ENCODE data around the gene FOXP1.

FOXP1 gene

DNA sequence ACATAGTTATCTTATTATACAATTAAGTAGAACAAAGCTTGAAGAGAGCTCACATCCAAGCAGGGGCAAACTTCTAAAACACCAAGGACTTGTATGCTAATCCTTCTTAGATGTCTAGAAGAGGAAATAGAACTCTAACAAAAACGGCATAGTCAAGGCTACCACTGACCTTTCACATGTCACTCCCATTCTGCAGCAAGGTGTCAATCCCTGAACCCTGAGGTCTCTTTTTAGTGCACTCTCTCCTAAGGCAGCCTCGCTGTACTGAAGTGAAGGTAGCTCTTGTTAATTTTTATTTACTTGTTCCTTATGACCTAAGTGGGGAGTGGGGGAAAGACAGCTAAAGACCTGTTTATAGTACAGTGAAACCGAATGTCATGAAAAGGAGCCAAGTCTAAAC, 506.5 kb downstream of the FOXP1 start:
- DNase-seq (ENCODE audit: low spot score): no peak

DNA sequence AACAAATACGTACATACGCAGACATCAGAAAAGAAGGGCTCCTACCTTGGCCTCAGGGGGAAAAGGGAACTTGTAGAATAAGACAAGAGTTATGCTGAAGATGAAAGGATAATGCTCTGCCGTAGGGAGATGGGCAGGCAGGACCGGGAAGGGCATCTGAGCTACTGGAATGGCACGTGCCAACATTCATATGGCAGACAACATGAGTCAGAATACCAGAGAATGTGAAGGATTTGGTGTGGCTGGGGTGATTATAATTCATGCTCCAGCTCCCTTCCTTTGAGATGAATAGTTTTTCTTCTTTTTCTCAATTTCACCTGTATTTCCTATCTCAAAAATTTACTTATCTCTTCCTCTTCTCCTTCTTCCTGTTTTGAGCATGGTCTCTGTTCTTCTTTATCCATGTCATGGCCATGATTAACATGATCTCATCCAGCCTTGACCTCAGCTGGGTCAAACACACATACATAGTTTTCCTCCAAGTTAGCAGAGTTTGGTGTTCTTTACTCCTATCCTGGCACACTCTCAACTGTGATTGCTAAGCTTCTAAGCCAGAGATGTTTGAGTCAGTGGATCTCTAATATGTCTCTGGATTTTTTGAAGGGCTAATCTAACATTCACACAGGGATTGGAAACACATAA, 507.0 kb downstream of the FOXP1 start:
- no peak for DNase-seq (ENCODE audit: low spot score)

DNA sequence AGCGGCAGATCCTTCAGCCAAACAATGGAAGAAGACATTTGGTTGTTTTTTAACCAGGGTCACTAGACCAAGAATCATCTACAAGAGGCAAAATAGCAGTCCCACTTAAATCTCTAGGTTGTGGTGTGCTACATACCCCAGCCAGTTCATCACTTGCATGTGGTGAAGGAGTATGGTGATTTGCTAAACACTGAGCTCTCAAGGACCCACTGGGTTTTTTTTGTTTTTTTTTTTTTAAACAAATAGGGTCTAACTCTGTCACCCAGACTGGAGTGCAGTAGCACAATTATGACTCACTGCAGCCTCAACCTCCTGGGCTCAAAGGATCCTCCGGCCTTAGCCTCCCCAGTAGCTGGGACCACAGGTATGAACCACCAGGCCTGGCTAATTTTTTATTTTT, 508.0 kb downstream of the FOXP1 start:
- DNase-seq (ENCODE audit: low spot score): no peak

DNA sequence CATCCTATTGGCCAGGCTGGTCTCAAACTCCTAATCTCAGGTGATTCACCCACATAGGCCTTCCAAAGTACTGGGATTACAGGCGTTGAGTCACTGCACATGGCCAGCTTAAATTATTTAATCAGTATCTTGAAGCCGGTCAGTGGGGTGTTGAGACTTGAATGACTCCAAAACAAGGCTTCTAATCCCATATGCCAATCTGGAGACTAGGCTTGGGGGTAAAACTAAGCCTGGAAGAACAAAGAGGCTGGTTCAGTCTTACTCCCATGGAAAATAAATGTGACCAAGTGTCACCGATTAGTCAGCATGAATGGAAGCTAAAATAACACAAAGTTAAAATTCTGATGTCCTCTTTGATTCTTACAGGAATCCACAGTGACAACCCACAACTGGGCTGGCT, 509.1 kb downstream of the FOXP1 start:
- DNase-seq (ENCODE audit: low spot score): no peak

DNA sequence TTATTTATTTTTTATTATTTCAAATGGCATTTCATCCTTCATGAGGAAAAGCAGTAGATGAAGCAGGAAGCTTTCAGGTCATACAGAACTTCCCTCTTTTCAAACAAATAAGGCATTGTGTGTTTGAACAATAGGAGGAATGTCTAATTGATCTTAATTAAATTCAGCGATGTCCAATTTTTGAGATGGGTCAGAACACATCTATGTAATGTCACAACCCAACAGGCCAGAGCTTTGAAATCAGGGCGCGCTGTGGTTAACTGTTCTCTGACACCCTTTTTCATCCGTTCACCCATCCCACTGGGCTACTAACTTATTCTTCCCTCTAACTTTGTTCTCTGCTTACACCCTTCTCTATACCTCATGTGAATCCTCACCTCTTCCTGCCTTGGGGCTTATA, 510.5 kb downstream of the FOXP1 start:
- no peak for DNase-seq (ENCODE audit: low spot score)

DNA sequence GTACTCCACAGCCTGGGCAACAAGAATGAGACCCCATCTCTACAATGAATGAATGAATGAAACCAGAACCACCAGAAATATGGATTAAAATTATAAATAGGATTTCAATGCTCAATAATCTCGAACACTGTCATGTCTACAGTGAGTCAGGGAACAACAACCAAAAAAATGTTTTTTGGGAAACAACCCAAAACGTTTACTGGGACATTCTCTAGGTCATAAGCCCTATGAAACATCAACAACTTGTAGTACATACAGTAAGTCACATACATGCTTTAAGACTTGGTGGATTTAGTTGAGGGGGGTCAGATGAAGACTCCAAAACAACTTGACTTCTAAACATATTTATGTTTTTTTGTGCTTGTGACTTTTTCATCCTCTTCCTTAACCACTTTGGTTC, 511.2 kb downstream of the FOXP1 start:
- DNase-seq (ENCODE audit: low spot score): no peak

DNA sequence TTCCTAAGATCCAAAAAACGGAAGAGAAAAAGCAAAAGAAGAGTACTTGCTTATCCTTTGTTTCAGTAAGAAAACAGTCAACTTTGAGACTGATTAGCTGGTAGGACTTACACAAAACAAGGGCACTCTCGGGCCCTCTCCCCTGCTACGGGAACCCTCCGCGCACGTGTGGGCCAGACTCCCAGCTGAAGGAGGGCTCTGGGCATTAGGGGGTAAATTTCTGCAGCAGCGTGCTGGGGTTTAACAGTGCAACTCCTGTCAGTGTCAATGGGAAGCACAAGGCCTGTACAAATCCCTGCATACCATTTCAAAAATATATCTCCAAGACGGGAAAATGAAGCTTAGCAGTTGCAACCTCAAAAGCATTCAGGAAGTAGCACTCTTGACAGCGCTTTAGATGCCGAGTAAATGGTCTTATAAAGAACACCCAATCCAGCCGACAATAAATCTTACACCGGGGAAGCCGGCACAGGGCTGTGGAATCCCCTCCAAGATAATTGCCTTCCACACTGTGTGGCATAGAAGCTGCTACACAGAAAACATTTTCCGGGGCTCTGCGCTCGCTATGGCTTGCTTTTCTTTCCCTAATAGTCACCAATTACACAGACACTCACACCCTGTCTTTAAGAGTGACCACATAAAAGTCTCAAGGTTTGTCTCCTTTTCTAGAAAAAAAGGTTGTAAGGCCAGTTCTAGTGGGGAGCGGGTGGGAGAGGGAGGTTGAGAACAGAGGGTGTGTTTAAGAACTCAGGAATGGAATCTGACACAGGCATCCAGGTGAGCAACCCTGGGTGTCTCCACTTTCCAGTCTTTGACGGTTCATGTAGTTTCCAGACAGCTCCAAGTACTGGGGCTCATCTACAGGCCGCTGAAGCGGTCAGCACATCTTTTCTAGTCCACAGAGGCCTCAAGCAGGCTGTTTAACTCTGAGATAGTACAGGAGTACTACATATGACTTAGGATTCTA, 512.7 kb downstream of the FOXP1 start:
- no peak for DNase-seq (ENCODE audit: low spot score)

DNA sequence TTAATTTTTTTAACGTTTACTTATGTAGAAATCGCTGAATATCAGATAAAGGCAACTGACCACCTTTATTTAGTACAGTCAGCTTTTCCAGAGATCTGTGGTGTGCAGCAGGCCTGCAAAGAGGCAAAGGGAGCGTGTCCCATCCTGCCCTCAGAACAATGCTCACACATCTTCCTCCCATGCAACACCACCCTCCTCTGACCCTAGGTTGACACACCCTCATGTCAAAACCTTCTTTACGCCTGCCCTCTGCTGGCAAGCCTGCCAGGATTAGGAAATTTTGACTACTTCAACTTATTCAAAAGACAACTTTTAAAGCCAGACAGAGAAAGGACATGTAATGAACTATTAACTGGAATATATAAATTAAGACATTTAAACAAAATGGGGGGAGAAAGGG, 513.7 kb downstream of the FOXP1 start:
- DNase-seq (ENCODE audit: low spot score): peak; percentile 74

DNA sequence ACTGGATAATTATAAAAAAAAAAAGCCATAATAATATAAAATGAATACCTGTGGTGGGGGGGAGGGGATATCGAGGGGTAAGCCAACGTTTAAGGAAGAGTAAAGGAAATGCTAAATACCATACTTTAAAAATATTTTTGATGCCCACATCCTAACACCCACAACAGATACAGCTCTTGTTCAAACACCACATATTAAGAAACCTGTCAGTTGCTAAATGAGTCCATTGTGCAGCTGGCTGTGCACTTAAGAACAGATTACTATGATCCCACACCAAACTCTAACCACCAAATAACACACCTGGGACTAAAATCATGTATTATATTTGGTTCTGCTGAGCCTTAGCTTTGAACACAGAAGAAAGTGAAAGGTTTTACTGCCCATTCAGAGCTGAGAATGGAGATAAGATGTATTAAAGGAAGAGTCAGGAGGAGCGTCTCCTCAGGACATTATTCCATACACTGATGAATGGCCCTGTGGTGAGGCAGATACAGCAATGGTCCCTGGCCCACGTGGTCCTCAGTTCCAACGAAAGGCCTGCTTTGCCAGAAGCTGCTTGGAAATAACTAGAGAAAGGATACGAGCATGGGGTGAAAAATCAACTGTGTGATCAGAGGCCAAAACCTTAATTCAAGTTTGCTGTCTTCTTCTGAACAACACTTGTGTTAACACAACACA, 515.4 kb downstream of the FOXP1 start:
- DNase-seq (ENCODE audit: low spot score): no peak

DNA sequence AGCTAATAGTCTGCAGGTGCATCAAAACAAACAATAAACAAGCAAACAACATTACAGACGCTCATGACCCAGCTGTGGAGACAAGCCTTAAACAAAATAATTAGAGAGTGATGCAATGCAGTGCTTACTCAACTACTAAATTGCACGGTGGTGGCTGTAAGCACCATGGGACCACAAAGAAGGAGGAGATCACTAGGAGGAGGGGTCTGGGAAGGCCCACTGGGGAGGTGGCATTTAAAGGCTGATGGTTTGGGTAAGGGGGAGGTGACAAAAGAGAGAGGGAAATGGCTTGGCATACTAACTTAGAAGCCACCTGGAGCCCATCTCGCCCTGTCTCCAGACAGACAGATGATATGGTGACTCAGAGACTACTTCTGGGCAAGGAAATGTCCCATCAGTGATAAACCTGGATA, 516.7 kb downstream of the FOXP1 start:
- DNase-seq (ENCODE audit: low spot score): no peak

DNA sequence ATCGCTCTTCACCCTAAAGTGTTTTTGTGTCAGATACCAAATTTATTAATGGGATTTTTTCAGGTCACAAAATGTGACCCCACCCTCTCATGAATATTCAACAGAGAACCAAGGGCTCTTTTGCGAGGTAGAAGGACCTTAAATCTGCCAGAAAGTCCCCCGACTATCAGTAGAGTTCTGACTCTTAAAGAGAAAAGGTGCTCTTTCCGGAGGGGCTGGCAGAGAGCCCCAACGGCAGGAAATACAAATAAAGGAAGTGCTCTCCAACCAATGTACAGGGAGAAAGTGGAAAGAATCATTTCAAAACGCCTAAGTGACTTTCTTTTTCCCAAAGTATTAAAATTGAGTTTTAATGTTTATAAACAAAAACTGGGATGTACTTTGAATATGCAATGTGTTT, 517.2 kb downstream of the FOXP1 start:
- DNase-seq (ENCODE audit: low spot score): no peak

DNA sequence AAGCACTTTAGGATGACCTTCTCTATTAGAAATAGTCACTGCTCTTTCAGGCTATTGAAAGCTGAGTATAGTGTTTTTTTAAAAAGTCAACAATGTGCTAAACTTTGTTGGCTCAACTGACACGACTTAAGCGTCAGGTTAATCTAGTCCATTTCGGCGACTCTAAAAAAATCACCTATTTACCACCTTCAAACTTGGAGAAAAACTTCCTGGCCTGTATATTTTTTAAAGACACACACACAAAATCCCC, 517.8 kb downstream of the FOXP1 start:
- no peak for DNase-seq (ENCODE audit: low spot score)

DNA sequence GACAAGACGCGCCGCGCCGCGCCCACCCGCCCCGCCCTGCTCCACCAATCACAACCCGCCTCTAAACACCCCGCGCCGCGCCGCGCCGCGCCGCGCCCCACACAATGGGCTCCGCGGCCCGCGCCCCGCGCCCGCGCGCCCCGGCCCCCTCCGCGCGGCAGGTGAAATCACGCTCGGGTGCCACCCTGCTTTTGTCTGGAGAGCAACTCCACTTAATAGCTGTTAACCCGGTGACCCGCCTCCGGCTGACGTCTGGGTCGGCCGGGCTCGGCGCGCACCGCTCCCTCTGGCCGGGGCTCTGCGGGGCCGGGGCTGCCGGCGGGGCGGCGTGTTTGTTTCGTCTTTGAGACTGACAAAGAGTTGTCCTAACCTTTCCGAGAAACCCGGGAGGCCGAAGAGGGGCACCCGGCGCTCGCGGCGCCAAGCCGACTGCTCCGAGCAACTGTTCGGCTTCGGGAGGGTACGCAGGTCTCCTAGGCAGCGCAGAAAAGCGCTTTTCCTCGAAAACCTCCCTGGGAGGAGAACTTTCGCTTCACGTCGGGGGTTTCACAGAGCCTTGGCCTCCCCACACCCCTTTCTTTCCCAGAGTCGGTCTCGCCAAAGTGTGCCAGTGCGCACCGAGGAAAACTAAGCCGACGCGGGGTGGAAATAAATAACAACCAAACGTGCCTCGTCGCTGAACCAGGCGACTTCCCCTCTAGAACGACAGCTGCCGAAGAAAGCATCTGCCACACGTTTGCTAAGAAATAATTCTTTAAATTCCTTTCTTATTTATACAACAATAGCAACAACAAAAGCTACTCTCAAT, 518.4 kb downstream of the FOXP1 start:
- peak; percentile 60 for DNase-seq (ENCODE audit: low spot score)

DNA sequence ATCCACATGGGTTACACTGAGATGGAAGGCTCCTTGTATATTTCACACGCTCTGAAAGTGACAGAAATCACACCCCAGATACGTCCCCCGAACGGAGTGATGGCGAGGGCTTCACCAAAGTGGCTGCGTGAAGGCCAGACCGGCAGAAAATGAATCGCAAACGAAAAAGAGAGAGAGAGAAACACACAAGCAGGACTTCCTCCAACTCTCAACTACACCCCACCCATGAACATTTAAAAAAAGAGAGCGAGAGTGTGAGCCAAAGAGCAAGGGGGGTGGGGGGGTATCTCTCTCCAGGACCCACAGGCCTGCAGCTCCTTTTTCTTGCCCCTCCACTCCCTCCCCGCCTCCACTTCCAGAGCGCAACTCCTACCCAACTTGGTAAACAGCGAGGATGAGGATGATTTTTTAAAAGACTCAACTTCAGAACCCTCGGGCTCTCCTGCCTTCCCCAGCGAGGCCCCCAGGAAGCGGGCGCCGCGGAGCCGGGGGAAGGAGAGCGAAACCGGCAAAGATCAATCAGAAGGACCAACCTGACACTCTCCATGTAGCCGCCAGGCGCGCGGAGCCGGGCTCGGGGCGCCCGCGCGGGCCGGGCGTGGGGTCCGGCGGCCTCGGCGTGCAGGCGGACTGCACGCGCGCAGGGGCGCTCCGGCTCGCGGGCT, 519.1 kb downstream of the FOXP1 start:
- DNase-seq (ENCODE audit: low spot score): peak; percentile 61

DNA sequence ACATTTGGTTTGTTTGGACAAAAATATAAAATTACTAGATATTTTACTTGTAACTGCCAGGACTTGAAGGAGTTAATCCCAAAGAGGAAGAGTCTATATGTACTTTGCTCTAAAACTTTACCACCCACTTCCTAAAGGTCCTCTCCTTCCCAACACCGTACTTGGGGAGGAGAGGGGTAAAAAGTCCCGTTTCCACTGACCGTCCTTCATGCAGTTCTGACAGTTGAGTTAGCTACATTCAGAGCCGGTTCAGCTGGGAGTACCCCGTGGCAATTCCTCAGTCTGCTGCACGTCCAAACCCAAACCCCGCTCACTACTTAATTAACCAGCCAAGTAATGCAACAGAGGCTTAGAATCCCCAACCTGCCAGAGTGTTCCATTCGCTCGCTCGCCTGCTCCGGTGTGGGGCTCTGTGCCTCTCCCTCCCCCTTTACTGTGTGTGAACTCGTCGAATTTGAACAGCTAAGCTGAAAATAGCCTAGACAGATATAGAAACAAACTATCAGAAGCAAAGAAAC, 519.7 kb downstream of the FOXP1 start:
- peak; percentile 69 for DNase-seq (ENCODE audit: low spot score)

DNA sequence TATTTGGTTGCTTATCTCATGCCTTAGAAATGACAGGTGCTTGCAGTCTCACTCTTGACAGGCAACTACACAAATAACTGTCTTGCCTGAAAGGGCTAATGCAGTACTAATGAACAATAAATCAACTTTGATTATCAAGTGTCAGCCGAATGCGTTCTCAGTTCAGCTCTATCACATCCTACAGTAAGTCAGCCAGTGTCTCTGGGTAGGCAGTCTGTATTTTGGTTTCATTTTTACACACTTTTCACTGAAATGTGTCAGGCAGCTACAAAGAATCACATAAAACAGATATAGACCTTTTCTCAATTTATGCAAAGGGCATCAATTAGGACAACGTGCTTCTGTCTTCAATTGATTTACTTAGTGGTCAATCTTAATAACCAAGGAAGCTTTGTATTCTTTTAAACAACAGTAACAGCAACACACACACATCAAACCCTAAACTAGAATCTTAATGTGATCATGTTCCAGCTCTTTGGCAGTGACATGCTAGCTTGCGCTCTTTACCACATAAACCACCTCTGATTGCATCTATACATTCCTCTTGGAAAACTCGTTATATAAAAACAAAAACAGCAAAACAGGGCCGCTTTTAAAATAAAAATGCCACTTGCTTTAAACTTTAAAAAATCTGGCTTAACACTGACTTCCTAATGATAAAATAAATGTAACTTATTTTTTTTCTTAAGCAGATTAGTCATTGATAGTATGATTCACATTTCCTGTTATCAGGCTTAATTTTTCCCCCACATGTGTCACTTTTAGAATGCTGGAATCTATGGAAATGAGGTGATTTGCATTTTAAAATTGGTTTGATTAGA, 520.4 kb downstream of the FOXP1 start:
- DNase-seq (ENCODE audit: low spot score): no peak

DNA sequence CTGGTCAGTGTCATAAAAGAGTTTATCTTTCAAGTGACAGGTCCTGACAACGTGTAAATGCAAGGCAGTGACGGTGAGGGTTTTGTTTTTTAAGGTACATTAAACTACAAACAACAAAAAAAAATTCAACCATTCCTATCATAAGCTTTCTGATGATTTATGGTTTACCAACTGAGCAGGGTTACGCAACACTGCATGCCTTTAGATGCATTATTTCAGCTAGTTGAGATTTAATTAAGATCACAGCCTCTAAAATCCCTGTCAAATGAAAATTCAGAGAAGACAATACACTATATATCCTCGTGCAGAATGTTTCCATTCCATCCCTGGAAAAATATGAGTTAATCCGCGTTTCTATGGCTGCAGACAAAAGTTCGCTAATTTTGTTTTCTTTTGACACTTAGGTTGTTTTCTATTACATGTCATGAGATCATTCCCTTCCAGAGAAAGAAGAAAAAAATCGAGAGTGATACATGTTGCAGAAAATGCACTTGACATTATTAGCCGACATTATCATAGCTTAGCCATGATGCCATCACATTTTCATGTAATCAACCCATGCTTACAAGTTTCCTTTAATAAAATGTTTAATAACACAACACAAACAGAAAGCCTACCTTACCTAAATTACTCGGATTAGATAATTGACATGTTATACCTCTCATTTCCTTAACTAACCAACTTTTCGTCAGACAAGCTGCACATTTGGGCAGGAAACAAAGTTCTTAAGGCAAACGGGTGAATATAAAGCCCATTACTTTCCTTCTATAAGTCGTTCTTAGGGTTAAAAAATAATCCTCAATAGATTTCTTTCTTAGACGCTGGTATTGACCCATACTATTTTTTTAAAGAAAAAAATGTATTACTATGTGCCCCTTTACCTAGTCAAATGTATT, 521.2 kb downstream of the FOXP1 start:
- DNase-seq (ENCODE audit: low spot score): no peak

DNA sequence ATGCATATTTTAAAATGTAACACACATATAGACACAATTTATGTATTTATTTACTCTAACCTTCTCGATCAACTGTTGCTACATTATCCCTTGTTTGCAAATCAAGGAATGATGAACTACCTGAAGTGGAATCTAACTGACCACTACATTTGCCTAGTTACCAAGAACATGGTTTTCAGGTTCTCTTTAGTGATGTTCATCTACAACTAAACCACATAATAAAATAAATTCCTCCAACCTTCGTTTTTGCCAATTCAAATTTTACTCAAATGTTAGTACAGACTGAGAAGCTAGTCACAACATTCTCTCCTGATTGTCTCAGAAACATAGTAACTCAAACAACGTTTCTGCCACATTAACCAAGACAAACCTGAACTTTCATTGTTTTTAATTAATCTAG, 521.9 kb downstream of the FOXP1 start:
- DNase-seq (ENCODE audit: low spot score): no peak

DNA sequence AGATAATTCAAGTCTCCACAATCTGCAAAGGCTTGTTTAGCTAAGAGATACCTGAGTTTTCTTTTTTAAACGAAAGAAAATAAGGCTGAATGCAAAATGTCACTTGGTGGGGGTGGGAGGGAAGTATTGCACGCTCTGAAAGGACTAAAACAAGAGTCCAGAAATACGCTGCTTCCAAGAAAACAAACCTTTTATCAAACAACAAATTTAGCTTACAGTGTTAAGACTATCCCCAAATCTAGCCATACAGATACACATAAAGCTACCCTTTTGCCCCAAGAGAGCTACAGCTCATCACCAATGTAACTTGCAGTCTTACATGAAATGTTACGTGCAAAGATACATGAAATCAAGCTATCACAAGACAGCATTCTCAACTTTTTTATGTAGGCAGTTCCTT, 522.5 kb downstream of the FOXP1 start:
- DNase-seq (ENCODE audit: low spot score): no peak

DNA sequence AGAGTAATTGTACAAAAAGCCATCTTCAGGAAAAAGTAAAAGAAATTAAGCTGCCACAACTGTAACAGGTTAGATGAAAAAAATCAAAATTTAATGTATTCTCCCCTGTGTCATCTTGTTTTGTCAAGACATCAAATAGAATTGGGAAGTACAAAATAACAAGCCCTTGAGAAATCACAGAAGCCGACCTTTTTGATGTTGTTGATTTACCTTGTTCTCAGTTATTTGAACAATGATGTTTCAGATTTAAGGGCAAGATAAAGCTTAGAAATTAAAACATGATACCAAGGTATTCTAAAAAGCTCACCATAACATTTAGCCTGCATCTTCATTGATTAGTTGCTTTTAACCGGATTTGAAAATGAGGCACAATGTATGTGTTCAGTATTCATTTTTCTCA, 523.0 kb downstream of the FOXP1 start:
- no peak for DNase-seq (ENCODE audit: low spot score)
